C1 segment of cervical spinal cord (tissue), 14 donors: Measurements from ENCODE around the gene PPM1M.
"Not testable (repeated sequence)": the region's sequence is repeated elsewhere in the genome, so short reads cannot be mapped to it uniquely, and the experiment has no call there.

Experiments
- DNase-seq, 14 donors: peaks; one replicate each; lab custom pipeline; 2025; lab: John Stamatoyannopoulos, UW

PPM1M gene

GRCh38 chr3:52277071-52277964 lies 31.8 kb downstream of the PPM1M start:
- peak in 11 of 14 donors; percentile 33 to 76 (median 62) for DNase-seq

- DNase-seq: peak in 3 of 14 donors; percentile 67 to 88 (median 88)
Observed at GRCh38 chr3:52277972-52278509, 32.5 kb downstream of the PPM1M start.

GRCh38 chr3:52278510-52279069 lies 33.0 kb downstream of the PPM1M start, which contains the start of gene WDR82:
Gene WDR82 (minus strand): TSS chr3:52278649. CDS start chr3:52278361, 288 bp downstream.
- peak; percentile 48 to 98 (median 94) for DNase-seq

- no peak for DNase-seq
Observed at GRCh38 chr3:52279596-52279995, 34.0 kb downstream of the PPM1M start.

- DNase-seq: no peak
Observed at GRCh38 chr3:52280050-52280461, 34.5 kb downstream of the PPM1M start.

GRCh38 chr3:52281981-52282801 lies 36.6 kb downstream of the PPM1M start:
- DNase-seq: no peak

DNA sequence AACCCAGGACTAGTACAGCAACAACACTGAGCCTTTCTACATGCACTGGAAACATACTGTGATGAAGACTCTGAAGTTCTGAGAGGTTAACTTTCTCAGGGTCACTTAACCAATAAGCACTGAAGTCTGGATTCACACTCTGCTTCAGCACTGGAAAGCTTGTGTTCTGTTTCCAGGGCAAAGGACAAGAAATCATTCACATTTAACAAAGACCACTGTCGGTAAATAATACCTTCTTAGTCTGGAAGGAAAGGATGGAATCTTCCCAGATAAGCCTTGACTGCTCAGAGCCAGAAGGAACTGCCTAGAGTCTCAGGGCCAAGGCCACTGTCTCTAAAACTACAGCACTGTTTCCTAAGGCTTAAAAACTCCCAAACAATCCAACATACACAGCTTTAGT lies 37.7 kb downstream of the PPM1M start:
- no peak for DNase-seq

DNA sequence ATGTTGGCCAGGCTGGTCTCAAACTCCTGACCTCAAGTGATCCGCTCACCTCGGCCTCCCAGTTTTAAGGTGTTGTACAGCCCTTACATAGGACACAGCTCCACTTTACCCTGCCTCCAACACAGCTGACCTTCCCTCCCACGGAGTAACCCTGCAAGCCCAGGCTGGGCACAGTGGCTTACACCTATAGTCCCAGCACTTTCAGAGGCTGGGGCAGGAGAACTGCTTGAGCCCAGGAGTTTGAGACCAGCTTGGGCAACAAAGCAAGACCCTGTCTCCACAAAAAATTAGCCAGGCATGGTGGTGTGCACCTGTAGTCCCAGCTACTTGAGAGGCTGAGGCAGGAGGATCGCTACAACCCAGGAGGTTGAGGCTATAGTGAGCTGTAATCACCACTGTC lies 38.5 kb downstream of the PPM1M start:
- not testable (repeated sequence) for DNase-seq

DNA sequence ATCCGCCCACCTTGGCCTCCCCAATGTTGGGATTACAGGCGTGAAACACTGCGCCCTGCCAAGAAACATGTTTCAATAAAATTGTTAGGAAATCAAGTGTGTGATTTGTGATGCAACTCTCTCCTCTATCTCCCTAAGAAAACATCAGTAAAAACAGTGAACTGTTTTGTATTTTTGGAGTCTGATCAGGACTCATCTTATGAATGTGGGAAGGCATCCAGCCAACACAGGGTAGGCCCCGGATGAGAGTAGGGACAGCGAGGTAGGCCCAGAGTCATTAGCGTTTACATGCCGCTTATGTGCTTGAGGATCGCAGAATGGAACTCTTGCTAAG lies 41.2 kb downstream of the PPM1M start:
- DNase-seq: no peak

DNA sequence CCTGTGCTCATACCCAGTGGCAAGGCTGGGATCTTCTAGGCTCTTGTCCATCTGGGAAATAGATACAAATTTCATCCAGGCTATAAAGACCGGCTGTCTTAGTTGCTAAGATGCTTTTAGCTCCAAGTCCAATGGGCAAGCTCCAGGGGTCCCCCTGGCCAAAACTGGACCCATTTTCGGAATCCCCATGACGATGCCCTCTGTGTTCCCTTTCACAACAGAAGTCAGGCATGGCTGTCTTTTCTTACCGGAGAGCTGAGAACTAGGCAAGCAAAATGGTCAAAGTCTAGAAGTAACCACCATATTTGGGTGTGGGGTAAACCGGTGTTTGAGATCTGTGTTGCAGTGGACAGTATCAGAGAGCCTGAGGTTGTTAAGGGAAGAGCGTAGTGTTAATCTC lies 43.1 kb downstream of the PPM1M start:
- no peak for DNase-seq

DNA sequence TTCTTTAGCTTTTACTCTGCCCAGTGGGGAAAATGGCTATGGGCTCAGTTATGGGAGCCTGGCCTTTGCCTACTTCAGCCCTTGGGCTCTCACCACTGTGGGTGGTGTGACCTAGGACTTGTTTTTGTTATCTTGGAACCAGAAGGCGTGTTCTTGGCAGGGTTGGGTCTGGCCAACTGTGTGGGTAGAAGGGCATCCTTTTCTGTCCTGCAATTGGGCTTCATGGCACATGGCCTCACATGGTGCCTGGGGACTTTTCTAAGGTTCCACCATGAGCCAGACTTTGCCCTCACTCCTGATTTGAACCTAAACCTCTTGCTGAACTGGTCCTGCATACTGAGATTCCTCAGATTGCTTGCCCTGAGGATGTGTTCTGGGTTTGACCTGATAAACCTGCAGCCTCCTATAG lies 43.8 kb downstream of the PPM1M start:
- DNase-seq: no peak

DNA sequence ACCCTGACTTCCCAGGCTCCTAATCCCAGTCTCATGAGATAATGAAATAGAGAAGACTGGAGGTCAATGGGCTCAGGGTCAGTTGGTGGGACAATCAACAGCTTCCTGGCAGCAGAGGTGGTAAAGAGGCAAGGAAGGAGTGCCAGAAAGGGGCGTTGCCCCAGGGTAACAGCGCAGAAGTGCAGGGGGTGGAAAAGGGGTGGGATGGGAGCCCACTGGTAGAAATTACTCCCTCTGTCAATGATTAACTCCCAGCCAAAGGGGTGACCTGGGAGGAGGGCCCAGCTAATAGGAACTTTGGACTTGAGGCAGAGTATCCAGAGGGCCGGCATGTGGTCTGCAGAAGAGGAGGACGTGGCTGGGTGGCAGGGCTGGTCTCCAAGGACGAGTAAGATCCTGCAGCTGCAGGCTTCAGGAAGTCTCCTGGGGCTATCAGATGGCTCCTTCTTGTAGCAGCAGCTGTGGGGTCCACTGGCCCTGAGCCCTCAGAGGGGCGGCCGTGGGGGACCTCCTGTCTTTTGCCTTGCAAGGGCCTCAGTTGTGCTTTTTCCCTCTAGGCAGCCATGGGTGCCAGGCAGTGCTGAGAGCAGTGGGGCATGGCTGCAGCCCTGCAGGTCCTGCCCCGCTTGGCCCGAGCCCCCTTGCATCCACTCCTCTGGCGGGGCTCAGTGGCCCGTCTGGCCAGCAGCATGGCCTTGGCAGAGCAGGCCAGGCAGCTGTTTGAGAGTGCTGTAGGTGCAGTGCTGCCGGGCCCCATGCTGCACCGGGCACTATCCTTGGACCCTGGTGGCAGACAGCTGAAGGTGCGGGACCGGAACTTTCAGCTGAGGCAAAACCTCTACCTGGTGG lies 44.4 kb downstream of the PPM1M start:
- no peak for DNase-seq

- DNase-seq: no peak
Observed at GRCh38 chr3:52290596-52291507, 45.3 kb downstream of the PPM1M start.

DNA sequence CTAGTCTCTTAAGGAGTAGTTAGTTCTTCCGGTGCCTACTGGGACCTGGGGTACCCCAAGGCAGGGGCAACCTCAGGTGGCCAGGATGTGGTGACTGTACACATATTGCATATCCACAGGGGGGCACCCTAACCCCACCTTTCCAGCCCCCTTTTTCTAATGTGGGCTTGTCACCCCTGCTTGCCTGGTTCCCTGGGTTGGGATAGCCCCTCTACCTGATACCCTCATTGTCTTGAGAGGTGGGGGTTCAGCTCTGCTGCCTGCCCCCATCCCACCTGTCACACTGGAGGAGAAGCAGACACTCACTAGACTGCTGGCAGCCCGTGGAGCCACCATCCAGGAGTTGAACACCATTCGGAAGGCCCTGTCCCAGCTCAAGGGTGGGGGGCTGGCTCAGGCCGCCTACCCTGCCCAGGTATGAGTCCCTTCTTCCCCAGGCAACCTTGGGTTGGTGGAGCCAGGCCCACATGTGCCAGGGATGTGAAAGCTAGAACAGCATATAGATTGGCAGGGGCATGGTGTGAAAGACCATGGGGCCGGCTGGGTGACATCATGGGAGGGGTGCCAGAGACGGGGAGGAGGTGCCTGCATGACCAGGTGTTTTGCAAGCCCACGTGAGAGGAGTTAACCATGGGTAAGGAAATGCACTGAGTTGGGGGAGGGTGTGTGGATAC lies 46.1 kb downstream of the PPM1M start:
- peak in 2 of 14 donors; percentile 19 to 38 for DNase-seq

DNA sequence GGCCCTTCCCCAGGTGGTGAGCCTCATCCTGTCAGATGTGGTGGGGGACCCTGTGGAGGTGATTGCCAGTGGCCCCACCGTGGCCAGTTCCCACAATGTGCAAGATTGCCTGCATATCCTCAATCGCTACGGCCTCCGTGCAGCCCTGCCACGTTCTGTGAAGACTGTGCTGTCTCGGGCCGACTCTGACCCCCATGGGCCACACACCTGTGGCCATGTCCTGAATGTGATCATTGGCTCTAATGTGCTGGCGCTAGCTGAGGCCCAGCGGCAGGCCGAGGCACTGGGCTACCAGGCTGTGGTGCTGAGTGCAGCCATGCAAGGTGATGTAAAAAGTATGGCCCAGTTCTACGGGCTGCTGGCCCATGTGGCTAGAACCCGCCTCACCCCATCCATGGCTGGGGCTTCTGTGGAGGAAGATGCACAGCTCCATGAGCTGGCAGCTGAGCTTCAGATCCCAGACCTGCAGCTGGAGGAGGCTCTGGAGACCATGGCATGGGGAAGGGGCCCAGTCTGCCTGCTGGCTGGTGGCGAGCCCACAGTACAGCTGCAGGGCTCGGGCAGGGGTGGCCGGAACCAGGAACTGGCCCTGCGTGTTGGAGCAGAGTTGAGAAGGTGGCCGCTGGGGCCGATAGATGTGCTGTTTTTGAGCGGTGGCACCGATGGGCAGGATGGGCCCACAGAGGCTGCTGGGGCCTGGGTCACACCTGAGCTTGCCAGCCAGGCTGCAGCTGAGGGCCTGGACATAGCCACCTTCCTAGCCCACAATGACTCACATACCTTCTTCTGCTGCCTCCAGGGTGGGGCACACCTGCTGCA lies 46.9 kb downstream of the PPM1M start:
- DNase-seq: no peak

DNA sequence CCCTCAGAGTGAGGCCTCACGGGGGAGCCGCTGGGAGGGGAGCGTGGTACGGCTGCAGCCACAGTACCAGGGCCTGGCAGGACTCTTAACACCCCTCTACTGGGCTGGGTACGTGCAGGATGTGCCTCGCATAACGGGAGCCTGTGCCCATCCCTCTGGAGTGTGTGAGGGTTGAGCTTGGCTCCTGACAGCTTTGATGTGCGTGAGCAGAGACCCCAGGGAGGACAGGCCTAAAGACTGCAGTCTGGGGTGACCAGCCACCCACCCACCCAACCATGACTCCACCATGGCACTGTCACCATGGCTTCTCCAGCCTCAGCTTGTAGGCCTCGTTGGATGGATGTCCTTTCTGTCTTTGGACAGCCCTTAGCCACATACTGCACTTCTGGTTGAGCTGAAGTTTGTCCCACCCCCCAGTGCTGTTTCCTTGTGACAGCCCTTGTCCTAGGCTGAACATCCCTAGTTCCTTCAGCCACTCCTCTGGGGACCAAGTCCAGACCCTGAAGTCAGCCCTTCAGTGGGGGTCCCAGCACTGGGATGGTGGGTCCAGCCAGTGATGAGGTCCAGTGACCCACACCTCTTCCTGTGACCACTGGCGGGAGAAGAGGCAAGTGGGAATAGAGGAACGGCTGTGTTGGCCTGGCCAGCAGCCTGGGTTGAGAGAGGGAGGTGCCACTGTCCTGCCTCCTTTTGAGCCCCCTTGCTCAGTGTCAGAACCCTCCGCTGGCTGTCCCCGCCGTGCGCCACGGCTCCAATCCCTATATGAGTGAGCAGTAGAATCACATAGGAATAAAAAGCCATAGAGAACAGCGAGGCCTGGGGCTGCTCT lies 48.1 kb downstream of the PPM1M start:
- no peak for DNase-seq

- no peak for DNase-seq
Observed at GRCh38 chr3:52294320-52295150, 49.0 kb downstream of the PPM1M start.
